T-cell (primary cell): ENCODE data around the gene ELANE. TPM values are rescaled to one million over a fixed set of nuclear protein-coding genes. Genes with fewer than 3 reads are reported as not detected.
A peak's percentile ranks its signal among the peaks of the same experiment; 100 is the strongest.
"Not testable (repeated sequence)": the region's sequence is repeated elsewhere in the genome, so short reads cannot be mapped to it uniquely, and the experiment has no call there.

Experiments used
- ATAC-seq, 4 experiments: fragments of 200-7000 bp in 3 of 4; fragments of 150-1000 bp in 1 of 4; cut with Tn5 transposase; replicated peaks in 1 of 4; 1 replicate in 3 of 4; 2 replicates in 1 of 4; pipeline ENCODE4 v1.10.0; 2021; ENCODE audit warnings: moderate library complexity in 3 of 4, mild to moderate bottlenecking in 2 of 4, moderate number of reproducible peaks in 1 of 4
- CTCF ChIA-PET, 2 donors: fragments of 300-600 bp; sonication (Branson Sonifier 250); formaldehyde crosslinking; loops; one replicate each; lab custom pipeline; 2022; ENCODE audit warnings: antibody characterized with exemption in 2 of 2; lab: Charles Lee
- POLR2A ChIA-PET, 2 donors: fragments of 300-600 bp; sonication (Branson Sonifier 250); formaldehyde crosslinking; loops; one replicate each; lab custom pipeline; 2022; ENCODE audit warnings: antibody characterized with exemption in 2 of 2; lab: Charles Lee
- DNase-seq, 35 experiments: peaks; one replicate each; pipeline versions ENCODE4 v3.0.0 to v3.0.0-alpha.2; 2013 to 2023
- H3K27ac ChIP-seq: one replicate; pipeline ENCODE4 v1.5.1; 2013; ENCODE audit warnings: low read length
- H3K27me3 ChIP-seq, 2 experiments: replicated peaks in 1 of 2; 1 replicate in 1 of 2; 2 replicates in 1 of 2; pipeline versions ENCODE4 v1.6.1 to v1.7.0; 2013; ENCODE audit warnings: low read length in 1 of 2, mixed read lengths in 1 of 2; ENCODE audit not compliant: control insufficient read depth in 2 of 2, insufficient read depth in 2 of 2; ENCODE audit errors: extremely low read depth in 1 of 2
- H3K36me3 ChIP-seq, 2 donors: 1 replicate in 1 of 2; 2 replicates in 1 of 2; pipeline versions ENCODE4 v1.6.1 to v1.7.0; 2013; ENCODE audit warnings: low read length in 1 of 2; ENCODE audit not compliant: control insufficient read depth in 2 of 2, insufficient read depth in 1 of 2; ENCODE audit errors: extremely low read depth in 1 of 2
- H3K4me1 ChIP-seq, 2 experiments: 1 replicate in 1 of 2; 2 replicates in 1 of 2; pipeline versions ENCODE4 v1.6.1 to v1.7.0; 2013; ENCODE audit warnings: low read length in 2 of 2, mixed read lengths in 1 of 2; ENCODE audit not compliant: insufficient read depth in 2 of 2, control insufficient read depth in 1 of 2; ENCODE audit errors: extremely low read depth in 1 of 2
- H3K4me3 ChIP-seq, 2 donors: 1 replicate in 1 of 2; 2 replicates in 1 of 2; pipeline versions ENCODE4 v1.5.1 to v1.7.0; 2013; ENCODE audit warnings: mild to moderate bottlenecking in 2 of 2, low read length in 1 of 2, moderate library complexity in 1 of 2; ENCODE audit not compliant: control insufficient read depth in 1 of 2; ENCODE audit errors: extremely low read depth in 1 of 2
- H3K9me3 ChIP-seq: 2 replicates; pipeline ENCODE4 v1.7.0; 2013
- H3K27ac Mint-ChIP-seq, 2 donors: one replicate each; pipeline ENCODE4 v1.8.0; 2020 to 2021; ENCODE audit warnings: mild to moderate bottlenecking in 2 of 2, mixed read lengths in 2 of 2
- H3K27me3 Mint-ChIP-seq, 2 donors: one replicate each; pipeline ENCODE4 v1.8.0; 2021 to 2022; ENCODE audit warnings: mixed read lengths in 2 of 2
- H3K36me3 Mint-ChIP-seq: one replicate; pipeline ENCODE4 v1.8.0; 2021; ENCODE audit warnings: mixed read lengths
- H3K4me1 Mint-ChIP-seq, 3 donors: one replicate each; pipeline ENCODE4 v1.8.0; 2020 to 2022; ENCODE audit warnings: mixed read lengths in 3 of 3, mild to moderate bottlenecking in 1 of 3
- H3K4me3 Mint-ChIP-seq, 3 donors: one replicate each; pipeline ENCODE4 v1.8.0; 2020 to 2022; ENCODE audit warnings: mild to moderate bottlenecking in 3 of 3, mixed read lengths in 3 of 3, moderate library complexity in 3 of 3
- H3K9me3 Mint-ChIP-seq, 3 donors: one replicate each; pipeline ENCODE4 v1.8.0; 2020 to 2022; ENCODE audit warnings: mixed read lengths in 3 of 3
- WGBS: methylation state at CpG from one replicate; pipeline ENCODE4 v1.1.5; 2013; ENCODE audit warnings: missing lambda C conversion rate; ENCODE audit not compliant: insufficient coverage; 5-methylcytosine and 5-hydroxymethylcytosine counted together
- total RNA-seq, 35 experiments: library from RNA in 6 of 35; stranded (reverse) in 6 of 35; fragments of 120-200 nt in 1 of 35; gene quantifications; one replicate each; pipeline versions ENCODE4 v1.2.1 to v1.2.4 and lab custom pipeline; 2013 to 2026

Gene ELANE
- total RNA-seq, 5 donors from 2014 or later (not counting 1 experiment from before 2014, with no cell fraction given), result 0.83 TPM; not detected in 4

DNA sequence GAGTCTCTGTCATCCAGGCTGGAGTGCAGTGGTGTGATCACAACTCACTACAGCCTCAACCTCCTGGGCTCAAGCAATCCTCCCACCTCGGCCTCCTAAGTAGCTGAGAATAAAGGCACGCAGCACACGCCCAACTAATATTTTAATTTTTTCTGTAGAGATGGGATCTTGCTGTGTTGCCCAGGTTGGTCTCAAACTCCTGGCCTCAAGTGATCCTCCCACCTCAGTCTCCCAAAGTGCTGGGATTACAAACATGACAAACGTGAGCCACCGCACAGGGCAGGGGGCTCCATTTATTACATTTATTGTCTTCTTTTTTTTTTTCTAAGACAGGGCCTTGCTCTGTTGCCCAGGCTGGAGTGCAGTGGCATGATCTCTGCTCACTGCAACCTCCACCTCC, 31.9 kb upstream of the ELANE start:
- peaks cover 2 to 33% of the 10 kb centered on the region in 2 experiments for H3K27me3 ChIP-seq

DNA sequence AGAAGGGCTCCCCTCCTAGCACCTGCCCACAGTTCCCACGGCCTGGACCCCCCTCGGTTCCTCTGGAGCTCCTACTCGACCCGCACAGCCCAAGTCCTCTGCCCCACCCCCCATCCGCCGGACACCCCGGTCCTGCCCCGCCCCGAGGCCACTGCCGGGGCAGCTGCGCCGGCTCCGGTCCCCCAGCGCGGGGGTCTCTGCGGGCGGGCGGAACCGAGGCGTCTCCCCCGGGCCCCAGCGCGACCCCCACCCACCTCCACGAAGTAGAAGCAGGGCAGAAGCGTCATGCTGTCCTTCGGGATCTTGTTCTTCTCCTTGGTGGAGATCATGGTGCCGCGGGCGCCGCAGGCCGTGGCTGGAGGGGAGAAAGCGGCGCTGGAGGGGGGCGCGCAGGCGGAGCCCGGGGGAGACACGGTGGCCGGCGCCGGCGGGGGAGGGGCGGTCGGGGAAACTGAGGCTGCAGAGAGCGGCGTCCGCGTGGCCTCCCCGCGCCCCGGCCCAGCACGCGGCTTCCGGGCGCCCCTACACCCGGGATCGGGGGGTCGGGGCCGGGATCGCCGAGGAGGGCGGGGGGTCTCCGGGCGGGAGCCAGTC, 30.8 kb upstream of the ELANE start:
- DNase-seq, result no peak
- Histone ChIP-seq H3K4me3 (no peak overlapping the region), H3K9me3 (no peaks in the 10 kb centered on the region), H3K27ac (no peak overlapping the region), H3K36me3 (no peaks in the 10 kb centered on the region), H3K27me3 (peaks cover 2 to 42% of the 10 kb centered on the region in 2 experiments), H3K4me1 (peaks cover 0 to 2% of the 10 kb centered on the region in 2 experiments)
- Mint-ChIP-seq H3K27ac (no peak overlapping the region), H3K36me3 (peaks cover 2% of the 10 kb centered on the region), H3K9me3 (no peaks in the 10 kb centered on the region), H3K27me3 (peaks cover 13 to 21% of the 10 kb centered on the region in 2 donors), H3K4me3 (peak overlapping the region in 1 of 3 donors; percentile 39), H3K4me1 (peaks cover 0 to 4% (median 2%) of the 10 kb centered on the region in 3 donors)
- ChIA-PET CTCF (interaction anchor here in 1 of 2 donors (0.5 kb wide), 1 partner anchor 624 kb away, joined by 6 read pairs; no protein-coding TSS in a partner anchor), POLR2A (interaction anchor here in 1 of 2 donors (0.6 kb wide), 1 partner anchor 524 kb away, joined by 4 read pairs; no protein-coding TSS in a partner anchor)
- ATAC-seq, result no peak
- WGBS, result 6% methylated on average over 35 of the region's 64 CpGs

More for the DNA sequence above, 31.9 kb upstream of the ELANE start:
- ATAC-seq, H3K9me3 ChIP-seq, H3K4me3 ChIP-seq, H3K27ac ChIP-seq, DNase-seq, H3K36me3 ChIP-seq, H3K27ac Mint-ChIP-seq, H3K4me1 Mint-ChIP-seq, CTCF ChIA-PET, H3K9me3 Mint-ChIP-seq, H3K4me1 ChIP-seq, H3K36me3 Mint-ChIP-seq: not testable (repeated sequence)
- Mint-ChIP-seq H3K4me3 (peak overlapping the region in 1 of 3 donors; percentile 20), H3K27me3 (peaks cover 13 to 21% of the 10 kb centered on the region in 2 donors)
- POLR2A ChIA-PET, result interaction anchor here in 1 of 2 donors (0.6 kb wide), 1 partner anchor 123 kb away, joined by 6 read pairs; no protein-coding TSS in a partner anchor
- 77% methylated on average over 2 of the region's 5 CpGs for WGBS

- Histone ChIP-seq H3K4me1 (peaks cover 0 to 2% of the 10 kb centered on the region in 2 experiments), H3K4me3 (no peak within 1 kb of the TSS), H3K9me3 (no peaks in the 10 kb centered on the region), H3K27ac (no peak within 1 kb of the TSS), H3K36me3 (no peaks in the 10 kb centered on the region), H3K27me3 (peaks cover 2 to 42% of the 10 kb centered on the region in 2 experiments)
- H3K27me3 Mint-ChIP-seq, result peaks cover 13 to 21% of the 10 kb centered on the region in 2 donors
- ChIA-PET CTCF (no interaction called here), POLR2A (no interaction called here)
- no peaks in the 10 kb centered on the region for H3K9me3 Mint-ChIP-seq
- peak within 1 kb of the TSS in 2 of 3 donors; percentile 28 to 39 for H3K4me3 Mint-ChIP-seq
- H3K36me3 Mint-ChIP-seq, result no peaks in the 10 kb centered on the region
- WGBS, result 2% methylated on average over 36 of the region's 86 CpGs
- no peak within 1 kb of the TSS for H3K27ac Mint-ChIP-seq
- DNase-seq (no peak), ATAC-seq (no peak)
- peaks cover 0 to 2% (median 0%) of the 10 kb centered on the region in 3 donors for H3K4me1 Mint-ChIP-seq
Measured at GRCh38 chr19:821825-822503, 30.1 kb upstream of the ELANE start, which contains the start of gene PLPPR3. Gene PLPPR3 (minus strand): TSS chr19:821955. CDS start chr19:821559, 396 bp downstream.

GRCh38 chr19:823565-824121, 28.5 kb upstream of the ELANE start:
- POLR2A ChIA-PET, result no interaction called here
- Mint-ChIP-seq H3K4me1 (peaks cover 0 to 2% (median 0%) of the 10 kb centered on the region in 3 donors), H3K27me3 (peaks cover 13 to 21% of the 10 kb centered on the region in 2 donors), H3K36me3 (no peaks in the 10 kb centered on the region), H3K9me3 (no peaks in the 10 kb centered on the region), H3K27ac (no peak overlapping the region), H3K4me3 (no peak overlapping the region)
- ATAC-seq (no peak), DNase-seq (no peak)
- Histone ChIP-seq H3K27me3 (peaks cover 2 to 56% of the 10 kb centered on the region in 2 experiments), H3K9me3 (no peaks in the 10 kb centered on the region), H3K36me3 (no peaks in the 10 kb centered on the region), H3K4me3 (no peak overlapping the region), H3K4me1 (peaks cover 0 to 2% of the 10 kb centered on the region in 2 experiments), H3K27ac (no peak overlapping the region)
- 63% methylated on average over 11 of the region's 12 CpGs for WGBS
- CTCF ChIA-PET, result interaction anchor here in 1 of 2 donors (0.7 kb wide), 1 partner anchor 51 kb away, joined by 4 read pairs; no protein-coding TSS in a partner anchor

GRCh38 chr19:824885-825284, 27.2 kb upstream of the ELANE start:
- Histone ChIP-seq H3K27ac (no peak overlapping the region), H3K4me3 (no peak overlapping the region), H3K9me3 (no peaks in the 10 kb centered on the region), H3K4me1 (peaks cover 0 to 2% of the 10 kb centered on the region in 2 experiments), H3K27me3 (peaks cover 2 to 65% of the 10 kb centered on the region in 2 experiments), H3K36me3 (no peaks in the 10 kb centered on the region)
- Mint-ChIP-seq H3K36me3 (no peaks in the 10 kb centered on the region), H3K4me1 (peaks cover 0 to 2% (median 0%) of the 10 kb centered on the region in 3 donors), H3K27me3 (peaks cover 13 to 21% of the 10 kb centered on the region in 2 donors), H3K9me3 (no peaks in the 10 kb centered on the region), H3K4me3 (no peak overlapping the region), H3K27ac (peak overlapping the region in 1 of 2 donors; percentile 57)
- POLR2A ChIA-PET, result interaction anchor here in 1 of 2 donors (0.5 kb wide), 1 partner anchor 95 kb away, joined by 20 read pairs; no protein-coding TSS in a partner anchor
- DNase-seq (no peak), ATAC-seq (no peak)
- CTCF ChIA-PET, result interaction anchor here in 1 of 2 donors (0.5 kb wide), 1 partner anchor 482 kb away, joined by 5 read pairs; no protein-coding TSS in a partner anchor
- 65% methylated on average over 13 of the region's 15 CpGs for WGBS
